Type B pancreatic cell (in vitro differentiated cells): Measurements from ENCODE around the gene ESYT3. TPM values are rescaled to one million over a fixed set of nuclear protein-coding genes. Genes with fewer than 3 reads are reported as not detected.

Experiments used
- DNase-seq: peaks from one replicate; pipeline ENCODE4 v3.0.0; 2021; ENCODE audit warnings: mixed read lengths; ENCODE audit not compliant: unreplicated experiment; ENCODE audit errors: extremely low spot score
- H3K27ac Mint-ChIP-seq: 2 replicates; pipeline ENCODE4 v1.8.0; 2021; ENCODE audit warnings: mild to moderate bottlenecking, mixed read lengths
- H3K27me3 Mint-ChIP-seq: 2 replicates; pipeline ENCODE4 v1.8.0; 2021; ENCODE audit warnings: mixed read lengths
- H3K36me3 Mint-ChIP-seq: 2 replicates; pipeline ENCODE4 v1.8.0; 2021; ENCODE audit warnings: mixed read lengths
- H3K4me1 Mint-ChIP-seq: one replicate; pipeline ENCODE4 v1.8.0; 2021; ENCODE audit warnings: mixed read lengths; ENCODE audit not compliant: unreplicated experiment
- H3K4me3 Mint-ChIP-seq: 2 replicates; pipeline ENCODE4 v1.8.0; 2021; ENCODE audit warnings: mild to moderate bottlenecking, mixed read lengths
- H3K9me3 Mint-ChIP-seq: 2 replicates; pipeline ENCODE4 v1.8.0; 2021; ENCODE audit warnings: mixed read lengths
- total RNA-seq: library from RNA; stranded (reverse); gene quantifications from 2 replicates; pipeline ENCODE4 v1.2.1, GENCODE V29; 2021; ENCODE audit warnings: low replicate concordance
- TF ChIP-seq, protein P1 (sequence below): fragments of 200-600 bp; sonication (generic); conservative IDR thresholded peaks from 2 replicates; pipeline ENCODE4 v1.5.0; 2021; ENCODE audit warnings: antibody characterized with exemption, mild to moderate bottlenecking

The ESYT3 gene
- total RNA-seq, 1 donor from 2014 or later: 2.0 TPM

DNA sequence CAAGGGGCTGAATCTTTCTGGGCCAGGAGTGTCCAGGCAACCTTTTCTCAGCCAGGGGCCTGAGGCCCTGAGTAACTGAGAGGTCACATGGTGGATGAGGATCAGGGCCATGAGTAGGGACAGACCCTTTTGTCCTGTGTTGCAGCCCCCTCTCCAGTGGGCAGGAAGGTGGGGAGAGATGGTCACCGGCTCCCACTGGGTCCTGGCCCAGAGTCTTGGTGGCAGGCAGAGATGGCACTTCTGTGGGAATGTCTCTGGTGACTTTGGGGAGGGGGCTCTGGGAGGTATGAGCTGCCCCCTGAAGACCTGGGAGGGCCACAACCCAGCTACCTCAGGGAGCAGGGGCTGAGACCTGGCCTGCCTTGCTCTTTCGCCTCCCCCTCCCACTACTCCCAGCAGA lies 6.8 kb downstream of the ESYT3 start:
- H3K9me3 Mint-ChIP-seq: no peaks in the 10 kb centered on the region
- TF ChIP-seq, protein P1, sequence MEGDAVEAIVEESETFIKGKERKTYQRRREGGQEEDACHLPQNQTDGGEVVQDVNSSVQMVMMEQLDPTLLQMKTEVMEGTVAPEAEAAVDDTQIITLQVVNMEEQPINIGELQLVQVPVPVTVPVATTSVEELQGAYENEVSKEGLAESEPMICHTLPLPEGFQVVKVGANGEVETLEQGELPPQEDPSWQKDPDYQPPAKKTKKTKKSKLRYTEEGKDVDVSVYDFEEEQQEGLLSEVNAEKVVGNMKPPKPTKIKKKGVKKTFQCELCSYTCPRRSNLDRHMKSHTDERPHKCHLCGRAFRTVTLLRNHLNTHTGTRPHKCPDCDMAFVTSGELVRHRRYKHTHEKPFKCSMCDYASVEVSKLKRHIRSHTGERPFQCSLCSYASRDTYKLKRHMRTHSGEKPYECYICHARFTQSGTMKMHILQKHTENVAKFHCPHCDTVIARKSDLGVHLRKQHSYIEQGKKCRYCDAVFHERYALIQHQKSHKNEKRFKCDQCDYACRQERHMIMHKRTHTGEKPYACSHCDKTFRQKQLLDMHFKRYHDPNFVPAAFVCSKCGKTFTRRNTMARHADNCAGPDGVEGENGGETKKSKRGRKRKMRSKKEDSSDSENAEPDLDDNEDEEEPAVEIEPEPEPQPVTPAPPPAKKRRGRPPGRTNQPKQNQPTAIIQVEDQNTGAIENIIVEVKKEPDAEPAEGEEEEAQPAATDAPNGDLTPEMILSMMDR: no peak
- H3K4me1 Mint-ChIP-seq: peaks cover 4% of the 10 kb centered on the region
- no peak overlapping the region for H3K4me3 Mint-ChIP-seq
- DNase-seq: no peak
- no peaks in the 10 kb centered on the region for H3K36me3 Mint-ChIP-seq
- H3K27ac Mint-ChIP-seq: no peak overlapping the region
- H3K27me3 Mint-ChIP-seq: peaks cover 37% of the 10 kb centered on the region

- Mint-ChIP-seq H3K4me3 (no peak overlapping the region), H3K27ac (no peak overlapping the region), H3K36me3 (no peaks in the 10 kb centered on the region), H3K27me3 (peaks cover 32% of the 10 kb centered on the region), H3K4me1 (peaks cover 4% of the 10 kb centered on the region), H3K9me3 (no peaks in the 10 kb centered on the region)
- no peak for DNase-seq
- TF ChIP-seq, protein P1: no peak
These were observed 7.3 kb downstream of the ESYT3 start for GRCh38 chr3:138441742-138442141.

DNA sequence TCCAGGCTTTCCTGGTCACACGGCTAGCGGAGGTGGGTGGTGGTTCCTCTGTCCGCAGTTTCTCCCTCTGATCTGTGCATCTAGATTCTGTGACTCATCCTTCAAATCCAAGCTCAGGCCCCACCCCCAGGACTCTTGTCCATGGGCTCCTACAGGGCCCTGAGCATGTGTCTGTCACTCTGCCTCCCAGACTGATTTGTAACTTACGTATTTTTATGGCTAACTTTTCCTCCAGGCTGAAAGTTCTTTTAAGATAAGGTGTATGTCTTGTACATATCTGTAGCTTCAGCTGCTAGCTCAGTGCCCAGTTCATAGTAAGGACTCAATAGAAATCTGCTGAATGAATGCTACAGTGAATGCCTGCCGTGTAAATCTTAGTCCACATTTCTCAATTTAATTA lies 8.0 kb downstream of the ESYT3 start:
- DNase-seq: no peak
- H3K27ac Mint-ChIP-seq: no peak overlapping the region
- no peaks in the 10 kb centered on the region for H3K36me3 Mint-ChIP-seq
- peaks cover 4% of the 10 kb centered on the region for H3K4me1 Mint-ChIP-seq
- H3K4me3 Mint-ChIP-seq: no peak overlapping the region
- H3K9me3 Mint-ChIP-seq: no peaks in the 10 kb centered on the region
- TF ChIP-seq, protein P1: no peak
- peaks cover 26% of the 10 kb centered on the region for H3K27me3 Mint-ChIP-seq

DNA sequence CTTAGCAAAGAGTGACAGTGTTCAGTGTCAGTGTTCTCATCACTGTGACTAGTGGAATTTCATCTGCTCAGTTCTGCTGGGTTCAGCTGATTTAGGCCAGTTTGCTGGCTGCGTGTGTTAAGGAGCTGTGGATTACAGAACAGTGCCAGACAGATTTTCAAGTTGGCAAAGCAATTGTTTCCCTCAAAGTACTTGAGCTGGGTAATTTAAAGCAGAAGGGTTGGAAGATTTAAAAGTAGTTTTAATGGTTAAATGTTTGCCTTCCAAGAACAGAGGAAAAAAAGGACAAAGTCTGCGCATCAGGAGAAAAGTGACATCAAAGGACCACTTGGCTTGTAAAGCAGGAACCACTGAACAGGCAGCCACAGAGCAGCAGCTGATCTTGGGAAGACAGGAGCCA lies 8.7 kb downstream of the ESYT3 start:
- Mint-ChIP-seq H3K27ac (no peak overlapping the region), H3K9me3 (no peaks in the 10 kb centered on the region), H3K4me3 (no peak overlapping the region), H3K4me1 (peaks cover 4% of the 10 kb centered on the region), H3K36me3 (no peaks in the 10 kb centered on the region), H3K27me3 (peaks cover 20% of the 10 kb centered on the region)
- no peak for DNase-seq
- TF ChIP-seq, protein P1: no peak

GRCh38 chr3:138443521-138444503 lies 9.4 kb downstream of the ESYT3 start:
- Mint-ChIP-seq H3K9me3 (no peaks in the 10 kb centered on the region), H3K27me3 (peaks cover 12% of the 10 kb centered on the region), H3K36me3 (no peaks in the 10 kb centered on the region), H3K4me1 (peaks cover 8% of the 10 kb centered on the region), H3K27ac (no peak overlapping the region), H3K4me3 (no peak overlapping the region)
- TF ChIP-seq, protein P1: no peak
- no peak for DNase-seq
